ENCODE measurements around the gene NUDT16. TPM values are rescaled to one million over a fixed set of nuclear protein-coding genes. Genes with fewer than 3 reads are reported as not detected.

Gene NUDT16
- 11.4 and 13.3 TPM in 2 replicates for total RNA-seq

DNA sequence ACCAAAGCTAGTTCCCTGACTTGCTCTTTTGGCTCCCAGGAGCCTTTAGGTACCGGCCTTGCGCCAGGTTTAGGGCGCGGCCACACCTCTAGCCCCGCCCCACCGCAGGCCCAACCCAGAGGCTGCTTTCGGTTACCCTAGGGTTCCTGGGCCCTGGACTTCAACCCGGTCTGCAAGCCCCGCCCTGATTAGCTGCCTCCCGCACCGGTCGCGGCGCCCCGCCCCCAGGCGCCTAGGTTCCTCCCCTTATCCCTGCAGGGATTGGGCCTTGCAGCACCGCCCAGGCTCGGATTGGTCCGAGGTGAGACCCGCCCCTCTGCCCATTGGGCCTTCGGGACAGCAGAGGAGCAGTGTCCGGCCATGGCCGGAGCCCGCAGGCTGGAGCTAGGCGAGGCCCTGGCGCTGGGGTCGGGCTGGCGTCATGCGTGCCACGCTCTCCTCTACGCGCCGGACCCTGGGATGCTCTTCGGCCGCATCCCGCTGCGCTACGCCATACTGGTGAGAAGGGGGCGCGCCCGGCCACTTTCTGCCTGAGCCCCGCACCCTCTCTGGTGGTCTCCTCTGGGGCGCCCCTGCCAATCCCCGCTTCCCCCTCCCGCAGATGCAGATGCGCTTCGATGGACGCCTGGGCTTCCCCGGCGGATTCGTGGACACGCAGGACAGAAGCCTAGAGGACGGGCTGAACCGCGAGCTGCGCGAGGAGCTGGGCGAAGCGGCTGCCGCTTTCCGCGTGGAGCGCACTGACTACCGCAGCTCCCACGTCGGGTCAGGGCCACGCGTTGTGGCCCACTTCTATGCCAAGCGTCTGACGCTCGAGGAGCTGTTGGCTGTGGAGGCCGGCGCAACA lies at the start of gene NUDT16:
Gene NUDT16 (plus strand): TSS at position 330 of the 847 bp plus-strand sequence. CDS start 31 bp downstream, at position 361.

Other genes with a start within 250 kb of the NUDT16 start
- 73.2 and 99.4 TPM in 2 replicates for gene MRPL3, start 121.2 kb downstream of the NUDT16 start, total RNA-seq

Measured in vein endothelial cell (primary cell).